Frontal cortex (tissue), 4 donors: ENCODE measurements around the gene TMEM119. TPM values are rescaled to one million over a fixed set of nuclear protein-coding genes. Genes with fewer than 3 reads are reported as not detected.
"Not testable (repeated sequence)": the region's sequence is repeated elsewhere in the genome, so short reads cannot be mapped to it uniquely, and the experiment has no call there.

Source experiments
- DNase-seq, 2 donors: peaks; one replicate each; pipeline ENCODE4 v3.0.0; 2012; ENCODE audit warnings: low spot score in 2 of 2
- FAIRE-seq: peaks from 2 replicates; lab custom pipeline; 2012; peaks lifted over from hg19 to GRCh38; lab: Jason Lieb, UNC
- total RNA-seq: library from RNA; depleted of rRNA; stranded (reverse); fragments of >200 nt; gene quantifications from one replicate; pipeline ENCODE4 v1.2.3, GENCODE V29; 2014
- donor health status: control.
- donor health status: control.
- donor health status: control.

Gene TMEM119
- total RNA-seq, 1 donor from 2014 or later, result 0.82 TPM

- FAIRE-seq (no peak), DNase-seq (no peak)
Measured at GRCh38 chr12:108635201-108635996, 37.5 kb upstream of the TMEM119 start.

GRCh38 chr12:108634341-108634751 lies 36.5 kb upstream of the TMEM119 start:
- FAIRE-seq (no peak), DNase-seq (no peak)

- FAIRE-seq (no peak), DNase-seq (no peak)
Measured at GRCh38 chr12:108633534-108634248, 35.8 kb upstream of the TMEM119 start, which contains the start of gene SELPLG. Gene SELPLG, minus strand, starts transcription at chr12:108633894. Its CDS starts 9,587 bp downstream, at chr12:108624307.

- FAIRE-seq (no peak), DNase-seq (no peak)
Measured at GRCh38 chr12:108633081-108633533, 35.2 kb upstream of the TMEM119 start.

GRCh38 chr12:108631261-108631660 lies 33.4 kb upstream of the TMEM119 start:
- DNase-seq, FAIRE-seq: not testable (repeated sequence)

GRCh38 chr12:108630481-108631207 lies 32.8 kb upstream of the TMEM119 start:
- no peak for FAIRE-seq
- DNase-seq, result no peak

GRCh38 chr12:108629824-108630476 lies 32.1 kb upstream of the TMEM119 start:
- FAIRE-seq, result no peak
- no peak for DNase-seq

- FAIRE-seq (no peak), DNase-seq (no peak)
Measured at GRCh38 chr12:108629151-108629550, 31.3 kb upstream of the TMEM119 start.

- FAIRE-seq, result no peak
- no peak for DNase-seq
Measured at GRCh38 chr12:108627134-108627920, 29.4 kb upstream of the TMEM119 start.

- no peak for FAIRE-seq
- no peak for DNase-seq
Measured at GRCh38 chr12:108625228-108625627, 27.3 kb upstream of the TMEM119 start.

- DNase-seq (no peak), FAIRE-seq (no peak)
Measured at GRCh38 chr12:108623577-108623976, 25.7 kb upstream of the TMEM119 start.

GRCh38 chr12:108622921-108623514 lies 25.1 kb upstream of the TMEM119 start:
- DNase-seq (no peak), FAIRE-seq (no peak)

GRCh38 chr12:108622421-108622820 lies 24.5 kb upstream of the TMEM119 start:
- DNase-seq, result no peak
- FAIRE-seq, result no peak

- DNase-seq (no peak), FAIRE-seq (no peak)
Measured at GRCh38 chr12:108621161-108621560, 23.3 kb upstream of the TMEM119 start.

GRCh38 chr12:108620236-108620879 lies 22.5 kb upstream of the TMEM119 start:
- DNase-seq (no peak), FAIRE-seq (no peak)

GRCh38 chr12:108619369-108620160 lies 21.7 kb upstream of the TMEM119 start:
- FAIRE-seq, result no peak
- no peak for DNase-seq

- FAIRE-seq, DNase-seq: not testable (repeated sequence)
Measured at GRCh38 chr12:108618953-108619274, 21.0 kb upstream of the TMEM119 start.
